Loucy (cell line): ENCODE results near the gene DPM1.

Source experiments
- H2AFZ ChIP-seq: fragments of 200-600 bp; sonication (generic); 2 replicates; pipeline ENCODE4 v1.6.0; 2016; ENCODE audit warnings: antibody characterized with exemption, mild to moderate bottlenecking, low read length, moderate library complexity
- H3F3A ChIP-seq: fragments of 200-600 bp; 2 replicates; pipeline ENCODE4 v1.6.0; 2016; ENCODE audit warnings: antibody characterized with exemption, low read depth, mild to moderate bottlenecking
- H3K27me3 ChIP-seq: fragments of 200-600 bp; sonication (generic); 2 replicates; pipeline ENCODE4 v1.6.1; 2014; ENCODE audit warnings: low read length, mild to moderate bottlenecking; ENCODE audit not compliant: insufficient read depth, poor library complexity, severe bottlenecking
- H3K36me3 ChIP-seq: fragments of 200-600 bp; sonication (generic); 2 replicates; pipeline ENCODE4 v1.6.1; 2016; ENCODE audit warnings: low read length; ENCODE audit not compliant: insufficient read depth
- H3K4me1 ChIP-seq: fragments of 200-600 bp; sonication (generic); 2 replicates; pipeline ENCODE4 v1.5.1; 2014; ENCODE audit warnings: low read length, mild to moderate bottlenecking; ENCODE audit not compliant: insufficient read depth, poor library complexity, severe bottlenecking
- H3K4me2 ChIP-seq: fragments of 200-600 bp; sonication (generic); 2 replicates; pipeline ENCODE4 v1.6.0; 2014; ENCODE audit warnings: antibody characterized with exemption, low read length, low read depth, mild to moderate bottlenecking; ENCODE audit not compliant: poor library complexity, severe bottlenecking
- H3K4me3 ChIP-seq: fragments of 200-600 bp; sonication (generic); 2 replicates; pipeline ENCODE4 v1.5.1; 2014; ENCODE audit warnings: low read length, mild to moderate bottlenecking, mixed read lengths; ENCODE audit not compliant: poor library complexity, severe bottlenecking
- H3K79me2 ChIP-seq: fragments of 200-600 bp; sonication (generic); 2 replicates; pipeline ENCODE4 v1.6.1; 2014; ENCODE audit warnings: low read length; ENCODE audit not compliant: insufficient read depth
- H3K9ac ChIP-seq: fragments of 200-600 bp; sonication (generic); 2 replicates; pipeline ENCODE4 v1.6.0; 2014; ENCODE audit warnings: mild to moderate bottlenecking, low read depth, low read length, moderate library complexity; ENCODE audit not compliant: poor library complexity, severe bottlenecking
- H3K9me2 ChIP-seq: fragments of 200-600 bp; sonication (generic); replicated peaks from 2 replicates; pipeline ENCODE4 v1.6.1; 2016; ENCODE audit warnings: low read depth, low read length, mixed read lengths
- H3K9me3 ChIP-seq: fragments of 200-600 bp; sonication (generic); 2 replicates; pipeline ENCODE4 v1.6.1; 2014; ENCODE audit warnings: mild to moderate bottlenecking, antibody characterized with exemption, low read length, low read depth; ENCODE audit not compliant: insufficient read depth
- H4K20me1 ChIP-seq: fragments of 200-600 bp; sonication (generic); 2 replicates; pipeline ENCODE4 v1.6.0; 2014; ENCODE audit warnings: antibody characterized with exemption, low read length, mild to moderate bottlenecking; ENCODE audit not compliant: insufficient read depth, poor library complexity, severe bottlenecking
- CTCF ChIP-seq: fragments of 200-600 bp; sonication (generic); conservative IDR thresholded peaks from 2 replicates; pipeline ENCODE4 v1.5.1; 2014; ENCODE audit warnings: mild to moderate bottlenecking, antibody characterized with exemption, low read length
- EZH2phosphoT487 ChIP-seq: fragments of 200-600 bp; IDR thresholded peaks from 2 replicates; pipeline ENCODE4 v1.6.1; 2018; ENCODE audit warnings: antibody characterized with exemption, mild to moderate bottlenecking, moderate library complexity, borderline replicate concordance

DPM1 gene

DNA sequence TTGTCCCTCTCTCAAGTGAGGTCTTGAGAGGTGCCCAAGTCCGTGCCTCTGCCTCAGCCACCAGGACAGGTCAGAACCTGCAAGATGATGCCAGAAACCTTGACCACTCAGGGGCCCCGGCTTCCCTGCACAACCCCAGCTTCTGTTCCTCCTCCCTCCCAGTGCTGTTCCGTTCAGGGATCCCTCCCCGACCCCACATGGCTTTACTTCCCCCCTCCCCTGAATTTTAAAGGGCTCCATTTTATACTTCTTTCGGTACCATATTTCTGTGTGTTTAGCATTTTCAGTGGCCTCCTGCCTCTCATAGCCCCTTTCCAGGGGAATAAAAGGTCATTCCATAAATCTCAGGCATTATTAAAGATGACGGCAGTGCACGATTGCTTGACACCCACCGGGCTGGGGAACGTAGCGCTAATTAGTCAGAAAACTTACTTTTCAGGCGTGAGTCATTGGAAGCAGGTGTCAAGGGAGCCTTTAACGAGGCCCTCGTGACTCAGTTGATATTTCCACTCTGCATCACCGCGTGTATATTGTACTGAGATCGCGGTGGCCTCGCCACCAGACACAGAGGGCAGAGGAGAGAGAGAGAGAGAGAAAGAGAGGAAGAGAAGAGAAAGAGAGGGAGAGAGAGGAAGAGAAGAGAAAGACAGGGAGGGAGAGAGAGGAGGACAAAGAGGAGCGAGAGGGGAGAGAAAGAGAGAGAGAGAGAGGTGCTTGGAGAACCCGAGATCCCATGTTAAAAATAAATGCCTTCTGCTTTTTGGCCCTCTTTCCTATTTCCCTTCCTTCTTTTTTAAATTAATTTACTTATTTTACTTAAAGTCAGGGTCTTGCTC, 43.3 kb upstream of the DPM1 start:
- Histone ChIP-seq H3K9me3 (no peaks in the 10 kb centered on the region), H3K9me2 (no peaks in the 10 kb centered on the region), H3F3A (no peaks in the 10 kb centered on the region), H3K4me3 (no peak overlapping the region), H3K36me3 (no peaks in the 10 kb centered on the region), H2AFZ (no peak overlapping the region), H3K4me1 (no peaks in the 10 kb centered on the region), H4K20me1 (no peaks in the 10 kb centered on the region), H3K79me2 (no peaks in the 10 kb centered on the region), H3K4me2 (no peak overlapping the region), H3K27me3 (peaks cover 18% of the 10 kb centered on the region), H3K9ac (no peak overlapping the region)
- TF ChIP-seq EZH2phosphoT487 (no peak), CTCF (no peak)

DNA sequence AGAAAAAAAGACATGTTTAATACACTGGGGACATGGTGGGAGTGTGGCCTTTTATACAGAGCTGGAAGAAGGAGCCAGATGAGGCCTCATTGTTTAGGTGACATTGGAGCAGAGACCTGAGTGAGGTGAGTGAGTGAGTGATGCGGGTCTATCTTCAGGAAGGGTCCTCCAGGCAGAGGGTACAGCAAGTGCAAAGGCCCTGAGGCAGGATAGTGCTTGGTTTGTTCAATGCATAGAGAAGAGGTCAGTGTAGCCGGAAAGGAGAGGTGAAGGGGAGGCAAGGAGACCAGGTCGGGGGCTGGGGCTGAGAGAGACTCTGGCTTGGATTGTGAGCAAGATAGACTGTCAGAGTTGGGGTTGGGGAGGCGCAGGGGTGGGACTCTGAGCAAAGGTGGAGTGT, 41.0 kb upstream of the DPM1 start:
- TF ChIP-seq EZH2phosphoT487 (no peak), CTCF (no peak)
- no peaks in the 10 kb centered on the region for H3K79me2 ChIP-seq
- H3K4me3 ChIP-seq = no peak overlapping the region
- H3K9me2 ChIP-seq = no peaks in the 10 kb centered on the region
- no peaks in the 10 kb centered on the region for H3K4me1 ChIP-seq
- H4K20me1 ChIP-seq = no peaks in the 10 kb centered on the region
- H3F3A ChIP-seq = no peaks in the 10 kb centered on the region
- H3K27me3 ChIP-seq = peaks cover 18% of the 10 kb centered on the region
- no peak overlapping the region for H3K9ac ChIP-seq
- no peaks in the 10 kb centered on the region for H3K9me3 ChIP-seq
- H3K36me3 ChIP-seq = no peaks in the 10 kb centered on the region
- H3K4me2 ChIP-seq = no peak overlapping the region
- H2AFZ ChIP-seq = no peak overlapping the region

GRCh38 chr20:50996901-50997865, 38.9 kb upstream of the DPM1 start:
- H3K79me2 ChIP-seq = no peaks in the 10 kb centered on the region
- no peak overlapping the region for H3K9ac ChIP-seq
- TF ChIP-seq CTCF = no peak
- TF ChIP-seq EZH2phosphoT487 = no peak
- H3K9me2 ChIP-seq = no peaks in the 10 kb centered on the region
- H3K36me3 ChIP-seq = no peaks in the 10 kb centered on the region
- H4K20me1 ChIP-seq = no peaks in the 10 kb centered on the region
- no peak overlapping the region for H3K4me3 ChIP-seq
- H3F3A ChIP-seq = no peaks in the 10 kb centered on the region
- no peaks in the 10 kb centered on the region for H3K9me3 ChIP-seq
- peaks cover 18% of the 10 kb centered on the region for H3K27me3 ChIP-seq
- no peak overlapping the region for H2AFZ ChIP-seq
- H3K4me1 ChIP-seq = no peaks in the 10 kb centered on the region
- no peak overlapping the region for H3K4me2 ChIP-seq
